Spleen (tissue), 11 donors: Measurements from ENCODE around the gene ZNF69. TPM values are rescaled to one million over a fixed set of nuclear protein-coding genes. Genes with fewer than 3 reads are reported as not detected.
"Not testable (repeated sequence)": the region's sequence is repeated elsewhere in the genome, so short reads cannot be mapped to it uniquely, and the experiment has no call there.

Source experiments
- DNase-seq: peaks from one replicate; pipeline ENCODE4 v3.0.0-alpha.2; 2020
- H3K27ac ChIP-seq, 8 donors: fragments of 200-600 bp; sonication (generic) in 7 of 8; 1 replicate in 4 of 8; 2 replicates in 4 of 8; pipeline versions ENCODE4 v1.5.0 to v1.8.0; 2016 to 2021; ENCODE audit warnings: inconsistent platforms in 4 of 8, mild to moderate bottlenecking in 4 of 8, moderate library complexity in 1 of 8
- H3K27me3 ChIP-seq, 7 donors: fragments of 200-600 bp; sonication (generic) in 6 of 7; replicated peaks in 1 of 7; 1 replicate in 4 of 7; 2 replicates in 3 of 7; pipeline versions ENCODE4 v1.5.0 to v1.8.0; 2016 to 2021; ENCODE audit warnings: inconsistent platforms in 3 of 7, mild to moderate bottlenecking in 1 of 7
- H3K36me3 ChIP-seq, 6 donors: fragments of 200-600 bp; sonication (generic) in 5 of 6; 1 replicate in 4 of 6; 2 replicates in 2 of 6; pipeline versions ENCODE4 v1.5.0 to v1.8.0; 2016 to 2021; ENCODE audit warnings: inconsistent platforms in 2 of 6
- H3K4me1 ChIP-seq, 6 donors: fragments of 200-600 bp; sonication (generic) in 5 of 6; 1 replicate in 3 of 6; 2 replicates in 3 of 6; pipeline versions ENCODE4 v1.5.0 to v1.8.0; 2016 to 2021; ENCODE audit warnings: inconsistent platforms in 3 of 6
- H3K4me3 ChIP-seq, 8 donors: fragments of 200-600 bp; sonication (generic) in 7 of 8; 1 replicate in 4 of 8; 2 replicates in 4 of 8; pipeline versions ENCODE4 v1.5.0 to v1.8.0; 2016 to 2021; ENCODE audit warnings: inconsistent platforms in 4 of 8, mild to moderate bottlenecking in 4 of 8, moderate library complexity in 2 of 8
- H3K9me3 ChIP-seq, 8 donors: fragments of 200-600 bp; sonication (generic) in 7 of 8; 1 replicate in 4 of 8; 2 replicates in 4 of 8; pipeline versions ENCODE4 v1.5.0 to v1.8.0; 2016 to 2021; ENCODE audit warnings: inconsistent platforms in 4 of 8
- CTCF ChIP-seq, 11 experiments: fragments of 200-600 bp in 7 of 11; fragments of 450-650 bp in 4 of 11; sonication (generic) in 4 of 11; IDR thresholded peaks in 8 of 11; conservative IDR thresholded peaks in 3 of 11; 1 replicate in 7 of 11; 2 replicates in 4 of 11; pipeline versions ENCODE4 v1.4.0 to v1.8.0; 2016 to 2021; ENCODE audit warnings: antibody characterized with exemption in 11 of 11, inconsistent platforms in 4 of 11, mild to moderate bottlenecking in 1 of 11
- POLR2A ChIP-seq, 3 donors: fragments of 450-650 bp; IDR thresholded peaks; one replicate each; pipeline ENCODE4 v1.5.1; 2017; ENCODE audit warnings: antibody characterized with exemption in 3 of 3, mild to moderate bottlenecking in 1 of 3
- POLR2AphosphoS5 ChIP-seq, 3 donors: sonication (generic); formaldehyde crosslinking; IDR thresholded peaks; one replicate each; pipeline ENCODE4 v1.5.1; 2017; ENCODE audit warnings: antibody characterized with exemption in 3 of 3
- WGBS, 5 donors: extraction: QIAGEN DNeasy Blood & Tissue Kit in 3 of 5; methylation state at CpG; one replicate each; pipeline versions ENCODE4 v1.1.5 to v1.1.7; 2013 to 2018; 5-methylcytosine and 5-hydroxymethylcytosine counted together
- intact Hi-C: fragments of 100-400 bp; cut with DNase I; formaldehyde crosslinking; loops from one replicate; pipeline ENCODE4 v1.15.0; 2023; ENCODE audit warnings: low total_unique reads
- polyA plus RNA-seq, 3 donors: library from polyadenylated mRNA; stranded (reverse); fragments of 200-250 nt; gene quantifications; one replicate each; pipeline ENCODE4 v1.2.1, GENCODE V29; 2013
- total RNA-seq, 7 donors: library from RNA; depleted of rRNA in 3 of 7; stranded (reverse); fragments of >200 nt in 3 of 7; fragmentation: NEBNext Ultra II Directional in 4 of 7; extraction: Animal tissue kit (Norgen Biotek cat#: 25700) in 4 of 7; gene quantifications; one replicate each; pipeline versions ENCODE4 v1.1.0 to v1.2.1, GENCODE V29; 2016 to 2021
- donor health status: healthy with polysubstance abuse.
- donor health status: DM: no; HTN: no; CAD: no; lungs with moderate emphysema.
- donor health status: DM: no; HTN: no; CAD: no.
- donor health status: Bipolar disorder and iron deficiency.
- donor health status: healthy.
- donor health status: DM: no; HTN: no; CAD: no.
- donor health status: DM: yes; HTN: yes; CAD: no.

ZNF69 gene
- total and polyA plus RNA-seq, 10 donors: 1.8 to 11.0 (median 4.6) TPM

- TF ChIP-seq POLR2A (IDR thresholded peaks at IDR 0.05) (no peak), CTCF (IDR thresholded peaks at IDR 0.05 in 8 of 11, conservative IDR thresholded peaks at IDR 0.05 in 3 of 11) (no peak), POLR2AphosphoS5 (IDR thresholded peaks at IDR 0.05) (no peak)
- intact Hi-C loops: no loop called here
- Histone ChIP-seq H3K27ac (no peak overlapping the region), H3K27me3 (peaks cover 0 to 2% (median 0%) of the 10 kb centered on the region in 7 donors), H3K4me3 (no peak overlapping the region), H3K36me3 (no peaks in the 10 kb centered on the region), H3K4me1 (peaks cover 0 to 12% (median 5%) of the 10 kb centered on the region in 6 donors), H3K9me3 (peaks cover 0 to 18% (median 7%) of the 10 kb centered on the region in 8 donors)
- 32 to 41% (median 37%) methylated on average over 2 of the region's 2 CpGs for WGBS, 5 donors
- DNase-seq: no peak
These were observed 5.0 kb upstream of the ZNF69 start for GRCh38 chr19:11882606-11883005.

- no peak for DNase-seq
- H3K9me3 ChIP-seq: peaks cover 0 to 9% (median 0%) of the 10 kb centered on the region in 8 donors
- H3K4me1 ChIP-seq: peaks cover 0 to 23% (median 14%) of the 10 kb centered on the region in 6 donors
- 13 to 31% (median 18%) methylated on average over 7 of the region's 7 CpGs for WGBS, 5 donors
- H3K27me3 ChIP-seq: peaks cover 0 to 6% (median 0%) of the 10 kb centered on the region in 7 donors
- peak overlapping the region in 5 of 8 donors; percentile 71 to 85 (median 83) for H3K27ac ChIP-seq
- TF ChIP-seq POLR2A (IDR thresholded peaks at IDR 0.05): no peak
- TF ChIP-seq POLR2AphosphoS5 (IDR thresholded peaks at IDR 0.05): no peak
- intact Hi-C loops: no loop called here
- peak overlapping the region in 7 of 8 donors; percentile 58 to 81 (median 65) for H3K4me3 ChIP-seq
- no peaks in the 10 kb centered on the region for H3K36me3 ChIP-seq
These were observed 360 bp upstream of the ZNF69 start for GRCh38 chr19:11887234-11887610.

- H3K9me3 ChIP-seq: peaks cover 0 to 14% (median 0%) of the 10 kb centered on the region in 8 donors
- H3K27me3 ChIP-seq, DNase-seq, intact Hi-C loops, H3K36me3 ChIP-seq, H3K27ac ChIP-seq, H3K4me3 ChIP-seq: not testable (repeated sequence)
- 85 to 92% (median 89%) methylated on average over 6 of the region's 6 CpGs for WGBS, 5 donors
- H3K4me1 ChIP-seq: peaks cover 0 to 23% (median 14%) of the 10 kb centered on the region in 6 donors
These were observed 2.3 kb downstream of the ZNF69 start for GRCh38 chr19:11889901-11890300.

- intact Hi-C loops: no loop called here
- TF ChIP-seq POLR2A (IDR thresholded peaks at IDR 0.05): no peak
- no peak for TF ChIP-seq POLR2AphosphoS5 (IDR thresholded peaks at IDR 0.05)
- no peak for TF ChIP-seq CTCF (IDR thresholded peaks at IDR 0.05 in 8 of 11, conservative IDR thresholded peaks at IDR 0.05 in 3 of 11)
- no peak overlapping the region for H3K4me3 ChIP-seq
- H3K36me3 ChIP-seq: no peaks in the 10 kb centered on the region
- H3K27me3 ChIP-seq: peaks cover 0 to 6% (median 0%) of the 10 kb centered on the region in 7 donors
- no peak for DNase-seq
- H3K27ac ChIP-seq: no peak overlapping the region
- 80 to 94% (median 89%) methylated on average over 5 of the region's 5 CpGs for WGBS, 5 donors
- H3K4me1 ChIP-seq: peaks cover 0 to 23% (median 14%) of the 10 kb centered on the region in 6 donors
- H3K9me3 ChIP-seq: peaks cover 0 to 14% (median 0%) of the 10 kb centered on the region in 8 donors
These were observed 3.1 kb downstream of the ZNF69 start for GRCh38 chr19:11890634-11891033.

GRCh38 chr19:11894851-11895250, 7.3 kb downstream of the ZNF69 start:
- H3K9me3 ChIP-seq: peaks cover 0 to 36% (median 7%) of the 10 kb centered on the region in 8 donors
- H3K4me1 ChIP-seq: no peaks in the 10 kb centered on the region
- no peaks in the 10 kb centered on the region for H3K27me3 ChIP-seq
- 95 to 98% (median 96%) methylated on average over 6 of the region's 6 CpGs for WGBS, 5 donors
- H3K36me3 ChIP-seq: no peaks in the 10 kb centered on the region
- TF ChIP-seq POLR2A (IDR thresholded peaks at IDR 0.05) (no peak), POLR2AphosphoS5 (IDR thresholded peaks at IDR 0.05) (no peak), CTCF (IDR thresholded peaks at IDR 0.05 in 8 of 11, conservative IDR thresholded peaks at IDR 0.05 in 3 of 11) (no peak)
- H3K4me3 ChIP-seq: no peak overlapping the region
- DNase-seq: no peak
- no peak overlapping the region for H3K27ac ChIP-seq
- intact Hi-C loops: no loop called here
